ENCODE data around the gene TBR1.

TBR1 gene

GRCh38 chr2:161430386-161430785 lies 14.3 kb downstream of the TBR1 start:
- DNase-seq, result no peak

- no peak for DNase-seq
Observed at GRCh38 chr2:161432107-161432506, 16.0 kb downstream of the TBR1 start.

GRCh38 chr2:161434118-161434517 lies 18.0 kb downstream of the TBR1 start:
- DNase-seq, result no peak

- no peak for DNase-seq
Observed at GRCh38 chr2:161436411-161436810, 20.3 kb downstream of the TBR1 start.

- no peak for DNase-seq
Observed at GRCh38 chr2:161438598-161438997, 22.5 kb downstream of the TBR1 start.

- no peak for DNase-seq
Observed at GRCh38 chr2:161445097-161445496, 29.0 kb downstream of the TBR1 start.

- no peak for DNase-seq
Observed at GRCh38 chr2:161448431-161448830, 32.3 kb downstream of the TBR1 start.

GRCh38 chr2:161471631-161472030 lies 55.5 kb downstream of the TBR1 start:
- DNase-seq, result no peak

- DNase-seq, result no peak
Observed at GRCh38 chr2:161474920-161475319, 58.8 kb downstream of the TBR1 start.

All from stimulated activated CD8-positive, alpha-beta memory T cell treated with anti-CD3 and anti-CD28 coated beads, Interleukin-4, amount 100 ng/mL, for 48 hours (primary cell).